H9 (cell line): ENCODE data around the gene SPECC1. TPM values are rescaled to one million over a fixed set of nuclear protein-coding genes. Genes with fewer than 3 reads are reported as not detected.
A peak's percentile ranks its signal among the peaks of the same experiment; 100 is the strongest.

Source experiments
- DNase-seq: peaks from one replicate; pipeline ENCODE4 v3.0.0-alpha.2; 2017
- H2AFZ ChIP-seq: one replicate; pipeline ENCODE4 v1.6.1; 2013; ENCODE audit warnings: mild to moderate bottlenecking, low read length, control low read depth, moderate library complexity
- H2AK5ac ChIP-seq: 2 replicates; pipeline ENCODE4 v1.6.1; 2013; ENCODE audit warnings: low read length, control low read depth, mixed read lengths; ENCODE audit not compliant: insufficient read length
- H2BK120ac ChIP-seq: one replicate; pipeline ENCODE4 v1.6.1; 2013; ENCODE audit warnings: low read depth, mild to moderate bottlenecking, low read length, control low read depth, inconsistent platforms; ENCODE audit not compliant: poor library complexity, severe bottlenecking
- H2BK12ac ChIP-seq: 2 replicates; pipeline ENCODE4 v1.6.1; 2013; ENCODE audit warnings: low read length, control low read depth, mixed read lengths, low read depth; ENCODE audit not compliant: insufficient read length
- H2BK15ac ChIP-seq: 2 replicates; pipeline ENCODE4 v1.6.1; 2013; ENCODE audit warnings: low read depth, low read length, control low read depth
- H2BK20ac ChIP-seq: one replicate; pipeline ENCODE4 v1.6.1; 2013; ENCODE audit warnings: low read depth, mild to moderate bottlenecking, low read length, control low read depth, inconsistent platforms; ENCODE audit not compliant: poor library complexity, severe bottlenecking
- H2BK5ac ChIP-seq: 2 replicates; pipeline ENCODE4 v1.6.1; 2013; ENCODE audit warnings: low read length, control low read depth, mixed read lengths; ENCODE audit not compliant: insufficient read length
- H3K14ac ChIP-seq: 2 replicates; pipeline ENCODE4 v1.6.1; 2013; ENCODE audit warnings: low read length, control low read depth; ENCODE audit not compliant: insufficient read depth
- H3K18ac ChIP-seq: 2 replicates; pipeline ENCODE4 v1.6.1; 2013; ENCODE audit warnings: low read depth, mild to moderate bottlenecking, mixed read lengths, low read length, control low read depth; ENCODE audit not compliant: insufficient read length
- H3K23ac ChIP-seq: 2 replicates; pipeline ENCODE4 v1.6.1; 2013; ENCODE audit warnings: low read length, control low read depth, mixed read lengths, low read depth; ENCODE audit not compliant: insufficient read length
- H3K23me2 ChIP-seq: 2 replicates; pipeline ENCODE4 v1.6.1; 2013; ENCODE audit warnings: low read depth, mild to moderate bottlenecking, mixed read lengths, low read length, control low read depth; ENCODE audit not compliant: insufficient read length, poor library complexity, severe bottlenecking
- H3K27ac ChIP-seq: 2 replicates; pipeline ENCODE4 v1.5.1; 2013; ENCODE audit warnings: low read length, control low read depth, mixed read lengths, low read depth; ENCODE audit not compliant: insufficient read length
- H3K27me3 ChIP-seq: 2 replicates; pipeline ENCODE4 v1.6.1; 2013; ENCODE audit warnings: low read length, control low read depth, inconsistent platforms; ENCODE audit not compliant: insufficient read depth
- H3K4ac ChIP-seq: 2 replicates; pipeline ENCODE4 v1.6.1; 2013; ENCODE audit warnings: low read depth, mild to moderate bottlenecking, control low read depth, inconsistent platforms, low read length, moderate library complexity
- H3K4me1 ChIP-seq: 2 replicates; pipeline ENCODE4 v1.6.1; 2013; ENCODE audit warnings: low read length, control low read depth, inconsistent platforms; ENCODE audit not compliant: insufficient read depth
- H3K4me2 ChIP-seq: 2 replicates; pipeline ENCODE4 v1.6.1; 2013; ENCODE audit warnings: low read length, control low read depth, mixed read lengths; ENCODE audit not compliant: insufficient read length, insufficient read depth
- H3K56ac ChIP-seq: 2 replicates; pipeline ENCODE4 v1.6.1; 2013; ENCODE audit warnings: low read depth, mild to moderate bottlenecking, mixed read lengths, low read length, control low read depth; ENCODE audit not compliant: insufficient read length
- H3K79me1 ChIP-seq: 2 replicates; pipeline ENCODE4 v1.6.1; 2013; ENCODE audit warnings: low read depth, mild to moderate bottlenecking, moderate library complexity, low read length, control low read depth, inconsistent platforms; ENCODE audit not compliant: insufficient read depth, poor library complexity, severe bottlenecking
- H3K79me2 ChIP-seq: 2 replicates; pipeline ENCODE4 v1.6.1; 2013; ENCODE audit warnings: low read length, control low read depth, inconsistent platforms; ENCODE audit not compliant: insufficient read depth
- H3K9ac ChIP-seq: 2 replicates; pipeline ENCODE4 v1.6.1; 2013; ENCODE audit warnings: low read length, control low read depth, mixed read lengths; ENCODE audit not compliant: insufficient read length; ENCODE audit errors: extremely low read depth
- H3K9me3 ChIP-seq: one replicate; pipeline ENCODE4 v1.6.1; 2013; ENCODE audit warnings: low read depth, low read length, inconsistent platforms; ENCODE audit not compliant: control insufficient read depth
- H3T11ph ChIP-seq: one replicate; pipeline ENCODE4 v1.6.1; 2013; ENCODE audit warnings: mild to moderate bottlenecking, low read length, control low read depth, inconsistent platforms
- H4K20me1 ChIP-seq: one replicate; pipeline ENCODE4 v1.6.1; 2013; ENCODE audit not compliant: control insufficient read depth, insufficient read length, insufficient read depth
- H4K5ac ChIP-seq: 2 replicates; pipeline ENCODE4 v1.6.1; 2013; ENCODE audit warnings: low read depth, mild to moderate bottlenecking, mixed read lengths, low read length, control low read depth; ENCODE audit not compliant: insufficient read length
- H4K8ac ChIP-seq: replicated peaks from 2 replicates; pipeline ENCODE4 v1.6.1; 2013; ENCODE audit warnings: low read length, control low read depth, mixed read lengths, low read depth; ENCODE audit not compliant: insufficient read length
- H4K91ac ChIP-seq: 2 replicates; pipeline ENCODE4 v1.6.1; 2013; ENCODE audit warnings: low read depth, mild to moderate bottlenecking, moderate library complexity, mixed read lengths, low read length, control low read depth; ENCODE audit not compliant: insufficient read length
- H3K27ac Mint-ChIP-seq, 3 experiments: 2 replicates in 2 of 3; 3 replicates in 1 of 3; pipeline ENCODE4 v1.8.0; 2020 to 2021; ENCODE audit warnings: mixed read lengths in 3 of 3, mild to moderate bottlenecking in 1 of 3, moderate library complexity in 1 of 3
- H3K27me3 Mint-ChIP-seq: 2 replicates; pipeline ENCODE4 v1.8.0; 2021; ENCODE audit warnings: low read depth, mild to moderate bottlenecking, moderate library complexity, mixed read lengths
- H3K36me3 Mint-ChIP-seq, 3 experiments: 2 replicates in 2 of 3; 3 replicates in 1 of 3; pipeline ENCODE4 v1.8.0; 2020 to 2021; ENCODE audit warnings: low read depth in 3 of 3, mixed read lengths in 3 of 3; ENCODE audit not compliant: insufficient read depth in 1 of 3
- H3K4me1 Mint-ChIP-seq, 2 experiments: 2 replicates each; pipeline ENCODE4 v1.8.0; 2020; ENCODE audit warnings: mixed read lengths in 2 of 2
- H3K4me3 Mint-ChIP-seq, 2 experiments: 2 replicates in 1 of 2; 3 replicates in 1 of 2; pipeline ENCODE4 v1.8.0; 2020 to 2021; ENCODE audit warnings: mild to moderate bottlenecking in 2 of 2, mixed read lengths in 2 of 2, moderate library complexity in 1 of 2
- H3K9me3 Mint-ChIP-seq, 2 experiments: 2 replicates in 1 of 2; 3 replicates in 1 of 2; pipeline ENCODE4 v1.8.0; 2020; ENCODE audit warnings: mild to moderate bottlenecking in 2 of 2, mixed read lengths in 2 of 2, moderate library complexity in 1 of 2
- WGBS: extraction: QIAGEN DNeasy Blood & Tissue Kit; methylation state at CpG from one replicate; pipeline ENCODE4 v1.1.7; 2013; ENCODE audit warnings: missing lambda C conversion rate, low lambda C conversion rate, mixed read lengths; ENCODE audit not compliant: insufficient read length; ENCODE audit errors: extremely low coverage; 5-methylcytosine and 5-hydroxymethylcytosine counted together
- total RNA-seq: library from RNA; stranded (reverse); gene quantifications from 2 replicates; pipeline ENCODE4 v1.2.1, GENCODE V29; 2021
- TF ChIP-seq, protein P1 (sequence below): fragments of 200-600 bp; sonication (generic); conservative IDR thresholded peaks from 3 replicates; pipeline ENCODE4 v1.8.0; 2021; ENCODE audit warnings: antibody characterized with exemption, mild to moderate bottlenecking

SPECC1 gene
- total RNA-seq, 1 experiment from 2014 or later = 65.7 TPM

DNA sequence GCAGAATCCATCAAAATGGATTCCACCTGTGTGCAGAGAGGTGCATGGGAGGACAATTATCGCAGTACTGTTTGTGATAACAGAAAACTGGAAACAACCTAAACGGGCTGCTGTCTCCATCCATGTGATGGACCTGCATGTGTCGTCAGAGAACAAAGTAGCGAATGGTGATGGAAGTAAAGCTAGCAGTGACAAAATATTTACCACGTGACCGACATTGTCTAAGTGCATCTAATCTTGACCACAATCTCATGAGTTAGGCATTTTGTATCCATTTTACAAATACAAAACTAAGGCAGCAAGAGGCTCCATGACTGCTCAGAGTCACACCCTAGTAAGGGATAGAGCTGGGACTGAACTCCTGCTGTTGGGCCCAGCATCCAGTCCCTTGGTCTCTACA is 270.9 kb downstream of the SPECC1 start:
- H3K23me2 ChIP-seq = no peaks in the 10 kb centered on the region
- no peak overlapping the region for H3K56ac ChIP-seq
- H2BK5ac ChIP-seq = no peak overlapping the region
- no peak overlapping the region for H4K91ac ChIP-seq
- H3K4me3 Mint-ChIP-seq = no peak overlapping the region
- no peaks in the 10 kb centered on the region for H4K20me1 ChIP-seq
- H3K27me3 Mint-ChIP-seq = no peaks in the 10 kb centered on the region
- H3K9me3 ChIP-seq = no peaks in the 10 kb centered on the region
- H3K79me2 ChIP-seq = no peaks in the 10 kb centered on the region
- no peak overlapping the region for H2BK20ac ChIP-seq
- no peaks in the 10 kb centered on the region for H3K4me1 ChIP-seq
- H4K5ac ChIP-seq = peak overlapping the region; percentile 61
- no peak for DNase-seq
- peaks cover 9 to 30% (median 13%) of the 10 kb centered on the region in 3 experiments; a peak in 5 of 7 replicates for H3K36me3 Mint-ChIP-seq
- H3K18ac ChIP-seq = no peak overlapping the region
- H3K27ac ChIP-seq = no peak overlapping the region
- no peaks in the 10 kb centered on the region for H3K27me3 ChIP-seq
- no peak overlapping the region for H3K4ac ChIP-seq
- no peaks in the 10 kb centered on the region for H3K79me1 ChIP-seq
- no peak overlapping the region for H3K9ac ChIP-seq
- no CpG with 5 or more reads among the region's 6 CpGs for WGBS
- H2BK12ac ChIP-seq = no peak overlapping the region
- H2BK15ac ChIP-seq = no peak overlapping the region
- H3T11ph ChIP-seq = no peak overlapping the region
- peaks cover 0 to 3% of the 10 kb centered on the region in 2 experiments; a peak in 1 of 4 replicates for H3K4me1 Mint-ChIP-seq
- no peak overlapping the region for H2BK120ac ChIP-seq
- H3K9me3 Mint-ChIP-seq = no peaks in the 10 kb centered on the region
- no peak overlapping the region for H3K27ac Mint-ChIP-seq
- no peak overlapping the region for H2AK5ac ChIP-seq
- H4K8ac ChIP-seq = no peak overlapping the region
- no peak overlapping the region for H3K4me2 ChIP-seq
- no peak overlapping the region for H3K14ac ChIP-seq
- H2AFZ ChIP-seq = no peak overlapping the region
- TF ChIP-seq, protein P1, sequence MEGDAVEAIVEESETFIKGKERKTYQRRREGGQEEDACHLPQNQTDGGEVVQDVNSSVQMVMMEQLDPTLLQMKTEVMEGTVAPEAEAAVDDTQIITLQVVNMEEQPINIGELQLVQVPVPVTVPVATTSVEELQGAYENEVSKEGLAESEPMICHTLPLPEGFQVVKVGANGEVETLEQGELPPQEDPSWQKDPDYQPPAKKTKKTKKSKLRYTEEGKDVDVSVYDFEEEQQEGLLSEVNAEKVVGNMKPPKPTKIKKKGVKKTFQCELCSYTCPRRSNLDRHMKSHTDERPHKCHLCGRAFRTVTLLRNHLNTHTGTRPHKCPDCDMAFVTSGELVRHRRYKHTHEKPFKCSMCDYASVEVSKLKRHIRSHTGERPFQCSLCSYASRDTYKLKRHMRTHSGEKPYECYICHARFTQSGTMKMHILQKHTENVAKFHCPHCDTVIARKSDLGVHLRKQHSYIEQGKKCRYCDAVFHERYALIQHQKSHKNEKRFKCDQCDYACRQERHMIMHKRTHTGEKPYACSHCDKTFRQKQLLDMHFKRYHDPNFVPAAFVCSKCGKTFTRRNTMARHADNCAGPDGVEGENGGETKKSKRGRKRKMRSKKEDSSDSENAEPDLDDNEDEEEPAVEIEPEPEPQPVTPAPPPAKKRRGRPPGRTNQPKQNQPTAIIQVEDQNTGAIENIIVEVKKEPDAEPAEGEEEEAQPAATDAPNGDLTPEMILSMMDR = no peak
- H3K23ac ChIP-seq = no peak overlapping the region
